Measurements from ENCODE around the gene NLRP6. TPM values are rescaled to one million over a fixed set of nuclear protein-coding genes. Genes with fewer than 3 reads are reported as not detected.

NLRP6 gene
- total and polyA plus RNA-seq, 2 experiments from 2014 or later, result 1.4 TPM; not detected in 1

DNA sequence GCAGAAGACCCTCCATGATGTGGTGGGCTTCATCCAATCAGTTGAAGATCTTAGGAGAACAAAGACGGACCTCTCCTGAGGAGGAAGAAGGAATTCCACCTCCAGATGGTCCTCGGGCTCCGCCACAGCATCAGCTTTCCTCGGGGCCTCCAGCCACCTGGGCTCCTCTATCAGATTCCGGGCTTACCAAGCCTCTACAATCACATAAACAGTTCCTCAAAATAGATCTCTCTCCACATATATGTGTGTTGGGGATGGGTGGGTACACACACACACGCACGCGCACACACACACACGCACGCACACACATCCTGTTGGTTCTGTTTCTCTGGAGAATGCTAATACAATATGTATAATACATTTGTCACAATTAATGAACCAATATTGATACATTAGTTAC lies 18.8 kb upstream of the NLRP6 start:
- DNase-seq (ENCODE audit: low spot score), result no peak
- Histone ChIP-seq H2AFZ (no peak overlapping the region), H3K4me3 (no peak overlapping the region), H3K27me3 (no peaks in the 10 kb centered on the region), H3K27ac (no peak overlapping the region), H3K4me2 (no peak overlapping the region), H3K79me2 (no peaks in the 10 kb centered on the region), H3K9me3 (ENCODE audit: low read depth) (no peaks in the 10 kb centered on the region), H3K4me1 (ENCODE audit: insufficient read depth) (no peaks in the 10 kb centered on the region), H3K9me2 (replicated peaks; ENCODE audit: insufficient read depth) (no peaks in the 10 kb centered on the region), H3K36me3 (replicated peaks; ENCODE audit: insufficient read depth, low read depth) (no peaks in the 10 kb centered on the region), H4K20me1 (ENCODE audit: insufficient read depth, poor library complexity, severe bottlenecking) (no peaks in the 10 kb centered on the region)
- 89% methylated on average over 10 of the region's 10 CpGs for WGBS (ENCODE audit: low lambda C conversion rate, missing lambda C conversion rate)
- TF ChIP-seq EZH2phosphoT487 (IDR thresholded peaks at IDR 0.05; ENCODE audit: low read depth, severe bottlenecking, unreplicated experiment) (no peak), EZH2 (IDR thresholded peaks at IDR 0.05; ENCODE audit: borderline replicate concordance) (no peak)
- TF ChIP-seq, protein P1, sequence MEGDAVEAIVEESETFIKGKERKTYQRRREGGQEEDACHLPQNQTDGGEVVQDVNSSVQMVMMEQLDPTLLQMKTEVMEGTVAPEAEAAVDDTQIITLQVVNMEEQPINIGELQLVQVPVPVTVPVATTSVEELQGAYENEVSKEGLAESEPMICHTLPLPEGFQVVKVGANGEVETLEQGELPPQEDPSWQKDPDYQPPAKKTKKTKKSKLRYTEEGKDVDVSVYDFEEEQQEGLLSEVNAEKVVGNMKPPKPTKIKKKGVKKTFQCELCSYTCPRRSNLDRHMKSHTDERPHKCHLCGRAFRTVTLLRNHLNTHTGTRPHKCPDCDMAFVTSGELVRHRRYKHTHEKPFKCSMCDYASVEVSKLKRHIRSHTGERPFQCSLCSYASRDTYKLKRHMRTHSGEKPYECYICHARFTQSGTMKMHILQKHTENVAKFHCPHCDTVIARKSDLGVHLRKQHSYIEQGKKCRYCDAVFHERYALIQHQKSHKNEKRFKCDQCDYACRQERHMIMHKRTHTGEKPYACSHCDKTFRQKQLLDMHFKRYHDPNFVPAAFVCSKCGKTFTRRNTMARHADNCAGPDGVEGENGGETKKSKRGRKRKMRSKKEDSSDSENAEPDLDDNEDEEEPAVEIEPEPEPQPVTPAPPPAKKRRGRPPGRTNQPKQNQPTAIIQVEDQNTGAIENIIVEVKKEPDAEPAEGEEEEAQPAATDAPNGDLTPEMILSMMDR (IDR thresholded peaks at IDR 0.05; ENCODE audit: poor library complexity), result no peak

DNA sequence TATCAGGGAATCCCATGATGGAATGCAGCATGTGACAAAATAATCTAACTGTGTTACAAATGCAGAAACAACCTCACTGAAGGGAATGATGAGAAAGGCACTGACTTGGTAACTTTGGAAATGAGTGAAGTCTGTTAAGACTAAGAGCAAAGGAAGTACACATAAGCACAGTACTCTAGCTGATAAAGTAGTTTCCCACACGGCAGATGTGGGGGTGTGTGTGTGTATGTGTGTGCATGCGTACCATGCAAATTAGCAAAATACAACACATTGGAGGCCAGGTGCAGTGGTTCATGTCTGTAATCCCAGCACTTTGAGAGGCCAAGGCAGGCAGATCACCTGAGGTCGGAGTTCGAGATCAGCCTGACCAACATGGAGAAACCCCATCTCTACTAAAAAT lies 16.6 kb upstream of the NLRP6 start:
- H3K4me2 ChIP-seq, result no peak overlapping the region
- no peaks in the 10 kb centered on the region for H3K27me3 ChIP-seq
- WGBS (ENCODE audit: low lambda C conversion rate, missing lambda C conversion rate), result 88% methylated on average over 4 of the region's 4 CpGs
- TF ChIP-seq EZH2phosphoT487 (IDR thresholded peaks at IDR 0.05; ENCODE audit: low read depth, severe bottlenecking, unreplicated experiment) (no peak), EZH2 (IDR thresholded peaks at IDR 0.05; ENCODE audit: borderline replicate concordance) (no peak)
- TF ChIP-seq, protein P1 (IDR thresholded peaks at IDR 0.05; ENCODE audit: poor library complexity), result no peak
- no peak overlapping the region for H2AFZ ChIP-seq
- no peak overlapping the region for H3K27ac ChIP-seq
- no peaks in the 10 kb centered on the region for H4K20me1 ChIP-seq (ENCODE audit: insufficient read depth, poor library complexity, severe bottlenecking)
- no peak for DNase-seq (ENCODE audit: low spot score)
- H3K4me1 ChIP-seq (ENCODE audit: insufficient read depth), result no peaks in the 10 kb centered on the region
- H3K79me2 ChIP-seq, result no peaks in the 10 kb centered on the region
- H3K4me3 ChIP-seq, result no peak overlapping the region
- H3K9me3 ChIP-seq (ENCODE audit: low read depth), result no peaks in the 10 kb centered on the region
- no peaks in the 10 kb centered on the region for H3K9me2 ChIP-seq (replicated peaks; ENCODE audit: insufficient read depth)
- no peaks in the 10 kb centered on the region for H3K36me3 ChIP-seq (replicated peaks; ENCODE audit: insufficient read depth, low read depth)

GRCh38 chr11:266676-267439 lies 11.3 kb upstream of the NLRP6 start:
- 94% methylated on average over 5 of the region's 13 CpGs for WGBS (ENCODE audit: low lambda C conversion rate, missing lambda C conversion rate)
- TF ChIP-seq EZH2 (IDR thresholded peaks at IDR 0.05; ENCODE audit: borderline replicate concordance), result no peak
- no peak for TF ChIP-seq EZH2phosphoT487 (IDR thresholded peaks at IDR 0.05; ENCODE audit: low read depth, severe bottlenecking, unreplicated experiment)
- TF ChIP-seq, protein P1 (IDR thresholded peaks at IDR 0.05; ENCODE audit: poor library complexity), result no peak
- Histone ChIP-seq H3K4me3 (no peak overlapping the region), H3K36me3 (replicated peaks; ENCODE audit: insufficient read depth, low read depth) (no peaks in the 10 kb centered on the region), H4K20me1 (ENCODE audit: insufficient read depth, poor library complexity, severe bottlenecking) (no peaks in the 10 kb centered on the region), H3K27ac (no peak overlapping the region), H3K9me3 (ENCODE audit: low read depth) (no peaks in the 10 kb centered on the region), H3K9me2 (replicated peaks; ENCODE audit: insufficient read depth) (no peaks in the 10 kb centered on the region), H2AFZ (no peak overlapping the region), H3K27me3 (no peaks in the 10 kb centered on the region), H3K4me1 (ENCODE audit: insufficient read depth) (peaks cover 7% of the 10 kb centered on the region), H3K79me2 (no peaks in the 10 kb centered on the region), H3K4me2 (no peak overlapping the region)
- DNase-seq (ENCODE audit: low spot score), result no peak

Data from hepatocyte (in vitro differentiated cells).